MCF 10A (cell line): Measurements from ENCODE around the gene LAMB2. TPM values are rescaled to one million over a fixed set of nuclear protein-coding genes. Genes with fewer than 3 reads are reported as not detected.

Source experiments
- BruUV-seq: library from RNA; stranded (reverse); fragments of 400-500 nt; replicated peaks from 2 replicates; lab custom pipeline; 2021; lab: Mats Ljungman, UMichigan
- CTCF ChIA-PET: fragments of 300-600 bp; sonication (Branson Sonifier 250); formaldehyde crosslinking; extraction: SDS; loops from one replicate; lab custom pipeline; 2021; ENCODE audit warnings: antibody characterized with exemption, inconsistent platforms; lab: Yijun Ruan, JAX
- POLR2A ChIA-PET: fragments of 300-600, 350-650 bp; sonication (Branson Sonifier 250); formaldehyde crosslinking; extraction: SDS; loops from one replicate; lab custom pipeline; 2020; ENCODE audit warnings: antibody characterized with exemption, inconsistent platforms; lab: Yijun Ruan, JAX
- DNase-seq: peaks from one replicate; pipeline ENCODE4 v3.0.0-alpha.2; 2018; ENCODE audit not compliant: unreplicated experiment
- H3K27ac Mint-ChIP-seq: one replicate; pipeline ENCODE4 v1.8.0; 2022; ENCODE audit warnings: mild to moderate bottlenecking, low read depth, mixed read lengths; ENCODE audit not compliant: unreplicated experiment
- H3K27me3 Mint-ChIP-seq: one replicate; pipeline ENCODE4 v1.8.0; 2022; ENCODE audit warnings: mixed read lengths; ENCODE audit not compliant: insufficient read depth, unreplicated experiment
- H3K36me3 Mint-ChIP-seq: one replicate; pipeline ENCODE4 v1.8.0; 2022; ENCODE audit warnings: mild to moderate bottlenecking, moderate library complexity, mixed read lengths; ENCODE audit not compliant: insufficient read depth, unreplicated experiment
- H3K4me1 Mint-ChIP-seq: one replicate; pipeline ENCODE4 v1.8.0; 2022; ENCODE audit warnings: mixed read lengths; ENCODE audit not compliant: insufficient read depth, unreplicated experiment
- H3K4me3 Mint-ChIP-seq: one replicate; pipeline ENCODE4 v1.8.0; 2022; ENCODE audit warnings: mild to moderate bottlenecking, moderate library complexity, mixed read lengths; ENCODE audit not compliant: unreplicated experiment
- H3K9me3 Mint-ChIP-seq: one replicate; pipeline ENCODE4 v1.8.0; 2022; ENCODE audit warnings: mixed read lengths; ENCODE audit not compliant: unreplicated experiment
- intact Hi-C: fragments of 100-400 bp; cut with micrococcal nuclease; formaldehyde crosslinking; loops from 2 replicates; pipeline ENCODE4 v1.14.1; 2022
- total RNA-seq: library from RNA; stranded (reverse); gene quantifications from 2 replicates; pipeline ENCODE4 v1.2.3, GENCODE V29; 2022
- TF ChIP-seq, protein P1 (sequence below): fragments of 200-600 bp; IDR thresholded peaks from one replicate; pipeline ENCODE4 v1.8.0; 2022; ENCODE audit warnings: antibody characterized with exemption, mild to moderate bottlenecking; ENCODE audit not compliant: unreplicated experiment

Gene LAMB2
- total RNA-seq, 1 experiment from 2014 or later: 224 TPM

DNA sequence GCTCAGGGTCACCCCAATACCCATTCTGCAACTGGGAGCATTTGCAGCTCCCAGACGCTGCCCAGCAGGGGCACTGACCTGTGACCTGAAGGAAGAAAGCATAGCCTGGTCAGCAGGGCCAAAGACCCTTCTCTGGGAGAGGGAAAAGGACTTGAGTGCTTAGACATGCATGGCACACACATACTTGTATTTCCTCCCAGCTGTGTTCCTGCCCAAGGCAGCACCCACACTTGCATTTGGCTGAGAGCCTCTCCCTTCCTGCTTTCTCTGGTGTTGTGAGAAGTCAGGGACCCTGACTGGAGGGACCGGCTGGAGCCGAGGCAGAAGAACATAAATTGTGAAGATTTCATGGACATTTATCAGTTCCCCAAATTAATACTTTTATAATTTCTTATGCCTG is 7.2 kb upstream of the LAMB2 start:
- TF ChIP-seq, protein P1, sequence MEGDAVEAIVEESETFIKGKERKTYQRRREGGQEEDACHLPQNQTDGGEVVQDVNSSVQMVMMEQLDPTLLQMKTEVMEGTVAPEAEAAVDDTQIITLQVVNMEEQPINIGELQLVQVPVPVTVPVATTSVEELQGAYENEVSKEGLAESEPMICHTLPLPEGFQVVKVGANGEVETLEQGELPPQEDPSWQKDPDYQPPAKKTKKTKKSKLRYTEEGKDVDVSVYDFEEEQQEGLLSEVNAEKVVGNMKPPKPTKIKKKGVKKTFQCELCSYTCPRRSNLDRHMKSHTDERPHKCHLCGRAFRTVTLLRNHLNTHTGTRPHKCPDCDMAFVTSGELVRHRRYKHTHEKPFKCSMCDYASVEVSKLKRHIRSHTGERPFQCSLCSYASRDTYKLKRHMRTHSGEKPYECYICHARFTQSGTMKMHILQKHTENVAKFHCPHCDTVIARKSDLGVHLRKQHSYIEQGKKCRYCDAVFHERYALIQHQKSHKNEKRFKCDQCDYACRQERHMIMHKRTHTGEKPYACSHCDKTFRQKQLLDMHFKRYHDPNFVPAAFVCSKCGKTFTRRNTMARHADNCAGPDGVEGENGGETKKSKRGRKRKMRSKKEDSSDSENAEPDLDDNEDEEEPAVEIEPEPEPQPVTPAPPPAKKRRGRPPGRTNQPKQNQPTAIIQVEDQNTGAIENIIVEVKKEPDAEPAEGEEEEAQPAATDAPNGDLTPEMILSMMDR: no peak
- peaks cover 11% of the 10 kb centered on the region for H3K9me3 Mint-ChIP-seq
- intact Hi-C loops: no loop called here

GRCh38 chr3:49135499-49135898 is 2.6 kb upstream of the LAMB2 start:
- ChIA-PET POLR2A (interaction anchor here (0.6 to 0.7 kb wide), 2 partner anchors 16 to 33 kb away, joined by 3 read pairs; no protein-coding TSS in a partner anchor), CTCF (interaction anchor here (0.5 kb wide), 1 partner anchor 47 kb away, joined by 5 read pairs; no protein-coding TSS in a partner anchor)
- TF ChIP-seq, protein P1: no peak
- Mint-ChIP-seq H3K27me3 (no peaks in the 10 kb centered on the region), H3K36me3 (peaks cover 7% of the 10 kb centered on the region), H3K4me1 (peaks cover 16% of the 10 kb centered on the region), H3K4me3 (no peak overlapping the region), H3K27ac (no peak overlapping the region), H3K9me3 (no peaks in the 10 kb centered on the region)
- DNase-seq: no peak
- BruUV-seq: no TSS peak
- intact Hi-C loops: no loop called here

More for the DNA sequence above, 7.2 kb upstream of the LAMB2 start:
- Mint-ChIP-seq H3K36me3 (no peaks in the 10 kb centered on the region), H3K27me3 (no peaks in the 10 kb centered on the region), H3K4me3 (no peak overlapping the region), H3K27ac (no peak overlapping the region), H3K4me1 (no peaks in the 10 kb centered on the region)
- POLR2A ChIA-PET: no interaction called here
- DNase-seq: no peak
- BruUV-seq: no TSS peak
- CTCF ChIA-PET: interaction anchor here (0.6 kb wide), 1 partner anchor 164 kb away, joined by 3 read pairs; no protein-coding TSS in a partner anchor

- no TSS peak for BruUV-seq
- Mint-ChIP-seq H3K4me3 (peak overlapping the region; percentile 90), H3K27ac (peak overlapping the region; percentile 31), H3K36me3 (peaks cover 15% of the 10 kb centered on the region), H3K9me3 (no peaks in the 10 kb centered on the region), H3K4me1 (peaks cover 16% of the 10 kb centered on the region), H3K27me3 (no peaks in the 10 kb centered on the region)
- ChIA-PET POLR2A (interaction anchor here (0.6 to 5.0 kb wide), 5 partner anchors 14 to 162 kb away, joined by 3 to 64 read pairs (median 4); partner anchors contain the start of genes QRICH1 and USP19), CTCF (interaction anchor here (1.5 kb wide), 1 partner anchor 36 kb away, joined by 4 read pairs; the partner anchor contains the start of gene KLHDC8B)
- intact Hi-C loops: no loop called here
- TF ChIP-seq, protein P1: no peak
- DNase-seq: no peak
Measured at GRCh38 chr3:49134471-49135265, 1.8 kb upstream of the LAMB2 start.
